Measurements from ENCODE around the gene NHERF2.

Gene NHERF2

GRCh38 chr16:2048116-2048543 lies 21.4 kb downstream of the NHERF2 start:
- in situ Hi-C loops (cut with HindIII; ENCODE audit: low pct_ligation_motif_present, low sequenced_read_pairs) = no loop called here
- TF ChIP-seq CTCF (IDR thresholded peaks at IDR 0.05; ENCODE audit: low read depth, low read length, missing control alignments) = no peak
- DNase-seq = no peak
- Histone ChIP-seq H3K36me3 (replicated peaks) (peaks cover 19% of the 10 kb centered on the region), H3K4me3 (ENCODE audit: low read depth, low read length) (peak overlapping the region; percentile 83), H3K27ac (no peak overlapping the region), H3K27me3 (replicated peaks) (no peaks in the 10 kb centered on the region)

- in situ Hi-C loops (cut with HindIII; ENCODE audit: low pct_ligation_motif_present, low sequenced_read_pairs) = no loop called here
- no peak for DNase-seq
- no peak overlapping the region for H3K4me3 ChIP-seq (ENCODE audit: low read depth, low read length)
- H3K27me3 ChIP-seq (replicated peaks) = no peaks in the 10 kb centered on the region
- no peak for TF ChIP-seq CTCF (IDR thresholded peaks at IDR 0.05; ENCODE audit: low read depth, low read length, missing control alignments)
- peaks cover 51% of the 10 kb centered on the region for H3K36me3 ChIP-seq (replicated peaks)
- H3K27ac ChIP-seq = no peak overlapping the region
Measured at GRCh38 chr16:2053211-2053610, 26.5 kb downstream of the NHERF2 start.

- no peak overlapping the region for H3K4me3 ChIP-seq (ENCODE audit: low read depth, low read length)
- TF ChIP-seq CTCF (IDR thresholded peaks at IDR 0.05; ENCODE audit: low read depth, low read length, missing control alignments) = no peak
- peaks cover 56% of the 10 kb centered on the region for H3K36me3 ChIP-seq (replicated peaks)
- H3K27ac ChIP-seq = no peak overlapping the region
- in situ Hi-C loops (cut with HindIII; ENCODE audit: low pct_ligation_motif_present, low sequenced_read_pairs) = no loop called here
- H3K27me3 ChIP-seq (replicated peaks) = no peaks in the 10 kb centered on the region
- DNase-seq = no peak
Measured at GRCh38 chr16:2053897-2054296, 27.2 kb downstream of the NHERF2 start.

GRCh38 chr16:2054543-2055245 lies 28.0 kb downstream of the NHERF2 start:
- in situ Hi-C loops (cut with HindIII; ENCODE audit: low pct_ligation_motif_present, low sequenced_read_pairs) = no loop called here
- no peak for TF ChIP-seq CTCF (IDR thresholded peaks at IDR 0.05; ENCODE audit: low read depth, low read length, missing control alignments)
- no peak for DNase-seq
- Histone ChIP-seq H3K27ac (no peak overlapping the region), H3K36me3 (replicated peaks) (peaks cover 57% of the 10 kb centered on the region), H3K4me3 (ENCODE audit: low read depth, low read length) (no peak overlapping the region), H3K27me3 (replicated peaks) (no peaks in the 10 kb centered on the region)

- DNase-seq = peak; percentile 37
- in situ Hi-C loops (cut with HindIII; ENCODE audit: low pct_ligation_motif_present, low sequenced_read_pairs) = no loop called here
- H3K36me3 ChIP-seq (replicated peaks) = peaks cover 66% of the 10 kb centered on the region
Measured at GRCh38 chr16:2056077-2056476, 29.4 kb downstream of the NHERF2 start.

More at GRCh38 chr16:2056077-2056476, 29.4 kb downstream of the NHERF2 start:
- H3K27ac ChIP-seq = no peak overlapping the region
- no peak overlapping the region for H3K4me3 ChIP-seq (ENCODE audit: low read depth, low read length)
- peak; percentile 53 for TF ChIP-seq CTCF (IDR thresholded peaks at IDR 0.05; ENCODE audit: low read depth, low read length, missing control alignments)
- H3K27me3 ChIP-seq (replicated peaks) = no peaks in the 10 kb centered on the region
